Astrocyte of the spinal cord (primary cell): Measurements from ENCODE around the gene FOXK1.

ENCODE experiments used
- DNase-seq: peaks from one replicate; pipeline ENCODE4 v3.0.0; 2011; ENCODE audit warnings: low read depth, low spot score
- H3K4me3 ChIP-seq: 2 replicates; pipeline ENCODE4 v1.5.1; 2011; ENCODE audit warnings: low read depth, mild to moderate bottlenecking, low read length, moderate library complexity
- CTCF ChIP-seq: IDR thresholded peaks from 2 replicates; pipeline ENCODE4 v1.5.1; 2012; ENCODE audit warnings: low read depth, mild to moderate bottlenecking, low read length, inconsistent platforms
- in situ Hi-C: cut with HindIII; loops from 2 replicates; pipeline ENCODE4 v1.10.0; 2017; ENCODE audit warnings: low sequenced_read_pairs

Gene FOXK1

GRCh38 chr7:4742852-4743251 lies 60.8 kb downstream of the FOXK1 start:
- TF ChIP-seq CTCF = no peak
- no peak overlapping the region for H3K4me3 ChIP-seq
- no peak for DNase-seq
- in situ Hi-C loops = no loop called here

GRCh38 chr7:4744391-4745264 lies 62.5 kb downstream of the FOXK1 start:
- no peak for TF ChIP-seq CTCF
- in situ Hi-C loops = no loop called here
- no peak overlapping the region for H3K4me3 ChIP-seq
- peak; percentile 100 for DNase-seq

GRCh38 chr7:4745265-4745919 lies 63.3 kb downstream of the FOXK1 start:
- no peak overlapping the region for H3K4me3 ChIP-seq
- TF ChIP-seq CTCF = no peak
- DNase-seq = no peak
- in situ Hi-C loops = no loop called here

GRCh38 chr7:4745971-4746919 lies 64.2 kb downstream of the FOXK1 start:
- peak overlapping the region; percentile 6 for H3K4me3 ChIP-seq
- peak; percentile 82 for DNase-seq
- in situ Hi-C loops = no loop called here
- no peak for TF ChIP-seq CTCF

- TF ChIP-seq CTCF = no peak
- in situ Hi-C loops = no loop called here
- no peak overlapping the region for H3K4me3 ChIP-seq
These were observed 64.9 kb downstream of the FOXK1 start for GRCh38 chr7:4747013-4747412.

GRCh38 chr7:4747746-4748145 lies 65.7 kb downstream of the FOXK1 start:
- no peak overlapping the region for H3K4me3 ChIP-seq
- no peak for DNase-seq
- TF ChIP-seq CTCF = no peak
- in situ Hi-C loops = no loop called here

More at GRCh38 chr7:4747013-4747412, 64.9 kb downstream of the FOXK1 start:
- no peak for DNase-seq
